NOMO-1 treated with dmso at 0.1 percent for 144 hours (cell line): Measurements from ENCODE around the gene RASD1.
A peak's percentile ranks its signal among the peaks of the same experiment; 100 is the strongest.

Source experiments
- DNase-seq: peaks from one replicate; lab custom pipeline; 2025; ENCODE audit not compliant: unreplicated experiment; lab: John Stamatoyannopoulos, UW

The RASD1 gene, protein sequence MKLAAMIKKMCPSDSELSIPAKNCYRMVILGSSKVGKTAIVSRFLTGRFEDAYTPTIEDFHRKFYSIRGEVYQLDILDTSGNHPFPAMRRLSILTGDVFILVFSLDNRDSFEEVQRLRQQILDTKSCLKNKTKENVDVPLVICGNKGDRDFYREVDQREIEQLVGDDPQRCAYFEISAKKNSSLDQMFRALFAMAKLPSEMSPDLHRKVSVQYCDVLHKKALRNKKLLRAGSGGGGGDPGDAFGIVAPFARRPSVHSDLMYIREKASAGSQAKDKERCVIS

DNA sequence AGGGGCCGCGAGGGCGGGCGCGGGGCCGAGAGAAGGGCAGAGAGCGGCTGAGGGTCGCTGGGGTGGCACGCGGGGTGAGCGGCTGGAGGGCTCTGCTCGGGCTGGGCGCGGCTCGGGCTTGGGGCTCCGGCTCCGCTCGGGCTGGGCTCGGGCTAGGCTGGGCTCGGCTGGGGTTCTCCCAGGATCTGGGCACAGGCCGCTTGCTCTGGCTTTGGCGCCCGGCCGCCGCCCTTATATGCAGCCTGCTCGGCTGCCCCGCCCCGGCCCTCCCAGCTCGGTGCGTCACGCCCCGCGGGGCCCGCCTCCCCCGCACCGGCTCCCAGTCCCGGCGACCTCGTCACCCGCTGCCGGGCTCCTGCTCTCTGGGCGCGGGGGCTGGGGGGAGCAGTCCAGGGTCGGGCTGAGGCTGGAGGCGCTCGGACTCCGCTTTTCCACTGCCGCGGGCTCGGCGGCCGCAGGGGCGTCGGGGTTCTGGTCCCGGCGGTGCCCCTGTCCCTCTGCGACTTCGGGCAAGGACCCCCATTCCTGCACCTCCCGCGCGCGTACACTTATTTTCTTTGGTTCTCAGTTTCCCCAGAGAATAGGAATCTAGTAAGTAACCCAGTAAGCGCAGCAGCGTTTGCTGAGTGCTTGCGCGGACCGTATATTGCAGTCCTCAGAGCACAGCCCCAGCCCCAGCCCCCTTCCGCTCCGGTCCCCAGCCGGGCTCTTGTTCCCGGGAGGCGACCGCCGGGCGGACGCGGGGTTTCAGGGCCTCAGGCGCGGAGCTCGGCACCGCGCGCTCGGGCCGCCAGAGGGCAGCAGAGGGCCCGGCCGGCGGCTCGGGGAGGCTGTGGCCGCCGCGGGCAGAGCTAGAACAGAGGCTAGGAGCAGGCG lies at the start of gene RASD1:
TSS of gene RASD1 (minus strand) at position 207 of the 876 bp plus-strand sequence. CDS start 214 bp downstream, outside the sequence.
- DNase-seq = peak; percentile 66

DNA sequence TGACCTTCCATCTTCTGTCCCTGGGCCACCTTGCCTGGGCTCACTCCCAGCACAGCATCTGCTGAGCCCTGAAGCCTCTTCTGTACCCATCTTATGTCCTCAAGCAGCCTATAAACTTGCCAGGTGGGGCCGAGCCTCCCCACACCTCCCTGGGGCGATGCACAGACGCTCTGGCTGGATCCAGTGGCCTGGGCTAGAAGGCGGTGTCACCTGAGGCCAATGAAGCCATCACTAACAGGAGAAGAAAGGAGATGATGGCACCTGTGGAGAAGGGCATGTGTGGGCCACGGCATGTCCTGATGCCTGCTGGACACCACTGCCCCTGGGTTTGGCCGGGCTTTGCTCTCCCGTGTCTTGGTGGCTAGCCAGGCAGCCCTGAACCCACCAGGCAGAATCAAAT lies 49.8 kb upstream of the RASD1 start:
- no peak for DNase-seq

DNA sequence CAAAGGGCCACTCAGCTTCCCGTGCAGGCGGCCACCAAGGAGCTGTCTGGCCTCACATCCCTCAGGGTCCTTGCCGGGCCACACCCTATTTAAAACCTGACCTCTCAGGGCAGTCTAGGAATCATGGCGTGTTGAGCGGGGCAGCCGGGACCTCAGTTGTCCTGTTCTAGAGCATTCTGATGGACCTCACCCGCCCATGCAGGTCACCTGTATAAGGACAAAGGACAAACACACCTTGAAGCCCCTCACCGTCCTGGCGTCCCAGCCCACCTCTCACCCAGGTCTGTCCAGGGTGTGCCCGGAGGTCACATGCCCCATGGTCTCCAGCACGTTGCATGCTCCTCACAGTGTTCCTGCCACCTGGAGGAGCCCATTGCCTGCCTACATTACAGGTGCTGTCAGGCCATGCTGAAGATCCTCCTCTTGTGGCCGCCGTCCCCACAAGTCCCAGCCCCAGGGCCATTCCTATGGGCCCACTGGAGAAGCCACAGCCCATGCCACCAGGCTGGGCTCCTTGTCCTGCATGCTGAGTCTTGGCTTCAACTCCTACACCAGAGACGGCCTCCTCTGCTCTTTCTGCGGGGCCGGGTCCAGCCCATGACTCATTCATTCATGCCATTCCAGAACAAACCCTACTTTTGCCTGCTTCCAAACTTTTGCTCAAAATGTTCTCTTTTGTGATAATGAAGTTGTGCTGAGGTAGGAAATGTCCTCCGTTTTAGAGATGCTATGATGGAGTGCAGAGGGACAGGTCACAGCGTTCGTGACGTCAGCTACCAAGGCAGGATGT lies 49.0 kb upstream of the RASD1 start:
- no peak for DNase-seq

DNA sequence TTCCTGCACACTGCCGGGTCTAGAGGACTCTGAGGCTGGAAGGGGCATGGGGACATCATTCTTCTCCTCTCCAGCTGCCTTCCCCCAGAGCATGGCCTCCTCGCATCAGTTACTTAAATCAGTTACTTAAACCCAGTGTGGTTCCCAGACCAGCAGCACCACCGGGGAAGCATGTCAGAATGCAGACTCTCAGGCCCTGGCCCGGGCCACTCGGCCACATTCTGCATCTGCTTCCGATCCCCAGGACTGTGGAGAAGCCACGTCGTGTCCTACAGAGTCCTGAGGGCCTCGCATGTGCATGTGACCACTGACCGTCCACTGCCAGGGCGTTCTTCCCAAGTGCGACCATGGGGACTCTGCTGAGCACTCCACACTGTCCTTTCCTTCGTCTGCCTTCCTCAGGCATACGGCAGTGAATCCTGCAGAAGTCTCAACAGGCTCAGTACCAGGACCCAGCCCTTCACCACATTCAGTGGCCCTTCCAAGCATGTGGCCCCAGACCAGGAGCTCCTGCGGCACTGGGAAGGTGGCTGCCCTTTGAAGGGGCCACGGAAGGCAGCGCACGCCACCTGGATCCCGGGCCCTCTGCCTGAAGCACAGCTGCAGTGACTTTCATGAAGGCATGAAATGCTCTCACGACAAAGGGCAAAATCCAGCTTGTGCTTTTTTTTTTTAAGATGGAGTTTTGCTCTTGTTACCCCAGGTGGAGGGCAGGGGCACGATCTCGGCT lies 46.9 kb upstream of the RASD1 start:
- DNase-seq = no peak

DNA sequence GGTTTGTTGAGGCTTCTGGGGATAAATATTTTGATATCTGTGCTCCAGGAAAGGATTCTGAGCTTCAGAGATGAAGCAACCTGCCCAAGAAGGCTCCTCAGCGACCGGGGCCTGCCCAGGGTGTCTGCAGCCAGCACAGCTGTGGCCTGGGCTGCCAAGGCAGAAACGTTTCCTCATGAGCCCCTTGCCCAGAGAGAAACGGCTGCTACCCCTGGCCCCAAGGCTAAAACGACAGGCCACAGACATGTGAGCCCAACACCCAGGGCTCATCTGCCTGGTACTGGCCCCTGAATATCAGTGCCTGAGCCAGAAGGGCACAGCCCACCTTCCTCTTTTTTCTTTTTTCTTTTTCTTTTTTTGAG lies 45.4 kb upstream of the RASD1 start:
- DNase-seq = no peak

DNA sequence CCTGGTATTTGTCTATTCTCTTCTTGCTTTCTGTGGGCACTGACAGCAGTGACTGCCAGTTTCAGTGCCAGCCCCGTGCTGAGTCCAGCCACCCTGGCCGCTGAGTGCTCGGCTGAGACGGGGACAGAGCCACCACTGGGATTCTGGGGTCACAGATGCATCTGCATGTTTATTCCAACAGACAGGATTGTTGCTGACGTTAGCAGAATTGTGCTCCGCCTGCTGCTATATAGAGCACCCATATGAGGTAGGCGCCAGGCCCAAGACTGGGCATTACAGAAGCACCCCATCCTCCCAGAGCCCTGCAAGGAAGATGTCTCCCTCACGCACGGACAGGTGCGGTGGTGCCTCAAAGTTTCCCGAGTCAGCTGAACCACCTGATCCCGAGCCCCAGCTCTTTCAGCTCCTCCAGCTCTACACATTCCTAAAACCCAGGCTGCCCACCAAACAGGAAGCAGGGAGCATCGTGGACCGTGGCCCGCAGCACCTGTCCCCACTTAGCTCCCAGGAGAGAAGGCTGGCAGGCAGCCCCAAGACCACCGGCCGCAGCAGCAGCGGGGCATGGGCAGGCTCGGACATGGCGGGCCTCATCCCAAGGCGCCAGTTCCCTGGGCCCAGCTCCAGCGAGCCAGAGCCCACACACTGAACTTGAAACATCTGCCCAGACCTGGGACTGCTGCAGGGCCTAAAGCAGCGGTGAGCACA lies 44.9 kb upstream of the RASD1 start:
- no peak for DNase-seq

DNA sequence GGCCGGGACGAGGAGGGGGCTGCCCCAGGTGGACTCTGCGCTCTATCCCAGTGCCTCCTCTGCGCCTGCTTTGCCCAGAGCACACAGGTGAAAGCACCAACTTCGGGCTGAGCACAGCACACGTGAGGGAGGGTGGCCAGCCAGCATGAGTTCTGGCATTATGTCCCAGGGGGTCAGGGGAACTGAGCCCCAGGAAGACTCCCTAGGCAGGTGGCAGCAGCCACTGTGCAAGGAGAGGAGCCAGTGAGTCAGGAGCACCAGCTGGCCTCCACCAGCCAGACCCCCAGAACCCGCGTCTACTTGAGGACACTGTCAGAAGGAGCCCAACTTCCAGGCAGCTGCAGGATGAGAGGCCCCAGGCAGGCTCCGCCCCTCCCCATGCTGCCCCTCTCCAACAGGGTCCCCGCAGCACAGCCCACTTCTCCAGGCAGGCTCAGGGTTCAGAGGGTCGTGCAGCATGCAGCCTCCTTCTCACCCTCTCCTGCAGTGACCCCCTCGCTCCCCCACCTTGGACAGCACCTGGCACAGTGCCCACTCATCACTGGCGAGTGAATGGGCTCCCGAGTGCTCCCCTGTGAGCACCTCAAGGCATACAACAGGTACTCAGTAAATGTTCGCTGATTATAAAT lies 44.2 kb upstream of the RASD1 start:
- DNase-seq = no peak

DNA sequence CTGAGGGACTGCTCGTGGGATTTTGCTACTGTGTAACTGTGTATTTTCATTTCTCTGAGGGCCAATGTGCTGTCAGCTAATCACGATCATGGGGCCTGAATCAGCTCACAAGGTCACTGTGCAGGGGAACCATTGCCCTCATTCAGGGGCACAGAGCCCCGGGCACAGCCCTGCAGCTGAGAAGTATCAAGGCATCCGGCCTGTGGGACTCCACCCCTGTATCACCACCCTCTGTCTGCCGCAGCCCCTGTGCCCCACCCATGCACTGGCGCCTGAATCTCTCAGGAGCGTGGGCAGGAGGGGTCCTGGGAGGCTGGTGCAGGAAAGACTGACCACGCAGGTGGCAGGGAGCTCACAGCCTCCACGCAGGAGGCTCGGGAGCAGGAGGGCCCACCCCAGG lies 43.4 kb upstream of the RASD1 start:
- no peak for DNase-seq

DNA sequence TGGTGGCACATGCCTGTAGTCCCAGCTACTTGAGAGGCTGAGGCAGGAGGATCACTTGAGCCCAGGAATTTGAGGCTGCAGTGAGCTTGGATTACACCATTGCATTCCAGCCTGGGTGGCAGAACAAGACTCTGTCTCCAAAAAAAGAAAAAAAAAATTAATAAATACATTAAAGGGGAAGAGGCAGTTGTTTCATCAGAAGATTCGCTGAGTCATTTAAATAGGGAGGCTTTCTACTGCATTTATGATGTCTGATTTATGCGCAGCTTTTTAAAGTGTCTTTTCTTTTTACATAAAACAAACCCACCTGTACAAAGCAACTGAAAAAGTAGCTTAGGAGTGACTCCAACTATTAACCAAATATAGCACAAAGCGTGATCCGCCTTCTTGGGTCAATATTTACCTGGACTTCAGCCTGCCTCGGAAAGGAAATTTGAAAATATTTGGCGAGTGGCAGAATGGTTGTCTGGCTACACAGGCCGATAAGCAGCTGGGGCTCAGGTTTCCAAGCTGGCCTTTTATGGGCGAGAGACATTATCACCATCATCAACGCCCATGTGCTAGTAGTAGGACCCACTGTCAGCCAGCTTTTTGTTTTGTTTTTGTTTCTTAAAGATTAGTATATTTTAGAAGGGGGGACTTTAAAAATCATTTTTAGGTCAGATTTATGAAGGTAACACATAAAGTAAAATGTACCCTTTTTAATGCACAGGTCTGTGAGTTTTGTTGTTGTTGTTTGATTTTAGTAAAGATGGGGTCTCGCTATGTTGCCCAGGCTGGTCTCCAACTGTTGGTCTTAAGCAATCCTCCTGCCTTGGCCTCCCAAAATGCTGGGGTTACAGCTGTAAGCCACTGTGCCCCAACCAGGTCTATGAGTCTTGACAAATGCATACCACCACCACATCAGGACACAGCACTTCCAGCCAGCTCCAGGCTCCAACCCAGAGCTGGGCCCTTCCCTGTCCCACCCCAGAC lies 42.5 kb upstream of the RASD1 start:
- no peak for DNase-seq

DNA sequence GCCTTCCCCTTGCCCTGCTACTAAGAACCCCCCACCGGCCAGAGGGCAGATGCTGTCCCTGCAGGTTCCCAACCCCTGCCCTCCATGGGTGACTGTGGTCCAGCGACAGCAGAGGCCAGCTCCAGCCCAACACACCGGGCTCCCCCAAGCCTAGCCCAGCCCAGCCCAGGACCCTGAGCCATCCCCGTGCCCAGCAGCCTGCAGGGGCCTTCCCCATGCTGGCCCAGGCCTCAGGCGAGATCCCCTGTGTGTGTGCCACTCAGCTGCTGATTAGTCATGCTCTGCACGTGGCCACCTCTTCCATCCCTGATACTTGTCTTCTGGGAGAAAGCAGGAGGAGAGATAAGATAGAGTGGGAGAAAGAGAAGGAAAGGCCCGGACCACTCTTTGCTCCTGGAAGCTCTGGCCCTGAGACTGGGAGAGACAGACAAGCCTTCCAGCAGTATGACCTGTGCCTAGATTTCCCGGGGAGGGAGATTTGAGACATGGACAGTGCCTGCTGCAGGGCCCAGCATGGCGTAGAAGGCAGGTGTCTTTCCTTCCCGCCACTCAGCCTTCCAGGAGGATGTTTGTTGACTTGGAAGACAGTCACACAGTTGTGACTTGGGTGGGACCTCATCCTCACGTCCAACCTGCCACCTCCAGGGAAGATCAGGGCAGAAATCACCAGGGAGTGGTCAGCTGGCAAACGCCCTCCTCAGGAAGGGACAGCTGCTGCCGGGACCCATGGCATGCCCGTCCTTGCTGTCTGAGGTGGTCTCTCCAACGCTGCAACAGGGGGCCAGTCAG lies 41.3 kb upstream of the RASD1 start:
- DNase-seq = no peak

DNA sequence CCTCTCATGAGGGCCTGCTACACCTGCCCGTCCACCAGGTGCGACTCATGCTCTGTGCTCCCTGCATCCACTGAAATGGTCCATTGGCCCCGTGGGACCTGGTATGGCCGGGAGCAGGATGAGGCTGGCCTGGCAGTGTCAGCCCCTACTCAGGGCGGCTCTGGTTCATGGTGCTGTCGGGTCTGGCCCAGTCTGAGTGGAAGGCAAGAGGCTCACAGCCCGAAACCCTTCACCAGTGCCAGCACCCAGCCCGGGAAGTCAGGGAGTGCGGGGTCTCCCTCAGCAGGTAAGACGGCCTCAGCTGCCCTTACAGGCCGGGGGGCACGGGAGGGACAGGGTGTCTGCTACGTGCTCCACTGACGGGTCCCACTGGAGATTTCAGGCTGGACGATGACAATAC lies 40.5 kb upstream of the RASD1 start:
- DNase-seq = no peak

DNA sequence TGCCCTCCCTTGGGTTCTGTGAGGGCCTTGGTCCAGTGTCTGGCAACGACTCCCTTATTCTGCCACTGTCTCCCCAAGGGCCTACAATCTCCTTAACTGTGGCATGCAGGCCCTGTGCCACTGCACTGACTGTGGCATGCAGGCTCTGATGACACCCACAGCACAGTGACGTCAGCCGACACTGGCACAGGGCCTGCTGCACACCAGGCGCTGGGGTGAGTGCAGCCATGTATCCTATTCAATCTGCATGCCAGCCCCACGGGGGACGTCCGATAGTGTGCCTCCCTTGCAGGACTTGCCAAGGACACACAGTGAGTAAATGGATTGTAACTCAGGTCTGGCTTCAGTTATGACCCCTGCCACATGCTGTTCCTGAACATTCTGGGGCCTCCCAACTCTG lies 39.8 kb upstream of the RASD1 start:
- DNase-seq = no peak

DNA sequence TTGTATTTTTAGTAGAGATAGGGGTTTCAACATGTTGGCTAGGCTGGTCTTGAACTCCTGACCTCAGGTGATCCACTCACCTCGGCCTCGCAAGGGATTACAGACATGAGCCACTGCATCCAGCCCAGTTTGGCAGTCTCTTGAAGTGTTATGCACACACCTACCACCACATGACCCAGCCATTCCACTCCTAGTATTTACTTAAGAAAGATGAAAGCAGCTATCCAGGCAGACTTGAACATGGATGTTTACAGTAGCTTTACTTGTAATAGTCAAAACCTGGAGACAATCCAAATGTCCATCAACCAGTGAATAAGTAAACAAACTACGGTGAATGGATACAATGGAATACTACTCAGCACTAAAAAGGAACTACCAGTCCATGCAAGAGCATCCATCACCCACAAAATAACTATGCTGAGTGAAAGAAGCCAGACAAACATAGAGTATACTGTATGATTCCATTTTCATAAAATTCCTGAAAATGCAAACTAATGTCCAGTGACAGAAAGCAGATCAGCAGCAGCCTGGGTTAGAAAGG lies 37.8 kb upstream of the RASD1 start:
- DNase-seq = no peak

DNA sequence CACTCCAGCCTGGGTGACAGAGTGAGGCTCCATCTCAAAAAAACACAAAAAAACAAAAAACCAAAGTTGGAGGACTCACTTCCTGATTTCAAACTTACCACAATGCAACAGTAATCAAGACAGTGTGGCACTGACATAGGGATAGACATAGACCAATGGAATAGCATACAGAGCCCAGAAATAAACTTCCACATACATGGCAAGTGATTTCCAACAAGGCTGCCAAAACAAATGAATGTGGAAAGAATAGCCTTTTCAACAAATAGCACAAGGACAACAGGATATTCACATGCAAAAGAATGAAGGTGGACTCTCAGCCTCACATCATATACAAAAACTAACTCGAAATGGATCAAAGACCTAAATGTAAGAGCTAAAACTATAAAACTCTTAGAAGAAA lies 36.8 kb upstream of the RASD1 start:
- DNase-seq = no peak

DNA sequence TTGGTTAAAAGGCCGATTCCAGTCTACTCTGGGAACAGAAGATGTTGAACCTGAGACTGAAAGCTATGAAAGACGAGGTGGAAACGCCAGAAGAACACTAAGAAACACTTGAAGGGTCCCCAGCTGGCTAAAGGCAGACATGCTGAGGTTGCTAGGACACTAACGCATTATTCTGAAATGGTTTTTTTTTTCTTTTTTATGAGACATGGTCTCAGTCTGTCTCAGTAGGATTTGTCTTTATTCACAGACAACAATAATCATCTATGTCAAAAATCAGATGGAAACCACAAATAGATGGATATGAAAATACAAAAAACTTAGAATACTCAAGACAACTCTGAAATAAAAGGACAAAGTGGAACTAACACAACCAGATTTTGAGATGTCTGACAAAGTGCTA lies 35.0 kb upstream of the RASD1 start:
- no peak for DNase-seq

DNA sequence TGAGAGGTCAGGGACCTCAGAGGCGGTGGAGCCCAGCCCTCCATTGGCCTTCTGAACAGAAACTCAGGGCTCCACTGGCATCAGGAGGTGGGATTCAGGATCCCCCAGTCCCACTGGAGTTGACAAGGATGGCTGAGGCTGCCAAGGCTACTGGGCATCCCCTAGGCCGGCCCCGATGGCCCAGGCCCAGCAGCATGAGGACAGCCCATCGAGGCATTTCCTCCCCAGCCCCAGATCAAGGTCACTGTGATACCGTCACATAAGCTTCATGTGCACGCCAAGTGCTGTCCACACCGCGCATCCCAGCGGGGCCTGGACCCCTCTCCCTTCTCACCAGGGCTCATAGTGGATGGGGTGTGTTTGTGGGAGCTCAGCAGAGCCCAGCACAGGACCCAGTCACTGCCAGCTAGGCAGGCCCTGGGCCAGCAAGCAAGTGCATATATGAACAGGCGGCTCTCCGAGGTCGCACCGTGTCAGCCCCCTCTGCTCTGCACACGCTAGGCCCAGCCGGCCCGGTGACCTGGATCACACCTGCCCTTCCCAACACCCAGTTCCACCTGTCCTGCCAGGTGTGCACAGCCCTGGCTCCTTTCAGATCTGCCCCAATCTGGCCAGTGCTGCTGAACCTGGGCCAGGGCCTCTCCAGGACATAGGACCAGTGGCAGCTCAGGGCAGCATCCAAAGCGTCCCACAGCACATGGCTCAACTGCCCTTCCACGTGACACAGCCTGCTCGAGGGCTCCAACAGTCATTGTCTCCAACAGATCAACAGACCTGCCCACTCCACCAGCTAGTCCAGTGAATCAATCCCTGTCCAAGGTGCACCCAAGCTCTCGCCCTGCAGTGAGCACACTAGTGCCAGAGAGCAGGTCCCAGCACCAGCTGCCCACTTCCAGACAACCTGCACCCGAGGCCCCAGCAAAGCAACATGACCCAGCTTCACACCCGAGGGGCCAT lies 32.8 kb upstream of the RASD1 start:
- DNase-seq = no peak
